NCI-H526 treated with DMSO at 0.1 percent for 48 hours (cell line): ENCODE data around the gene STK11IP.

ENCODE experiments used
- DNase-seq: peaks from one replicate; lab custom pipeline; 2025; lab: John Stamatoyannopoulos, UW

STK11IP gene

GRCh38 chr2:219578811-219579613 is 18.6 kb upstream of the STK11IP start:
- no peak for DNase-seq

GRCh38 chr2:219581346-219581745 is 16.3 kb upstream of the STK11IP start:
- no peak for DNase-seq

- DNase-seq, result no peak
Measured at GRCh38 chr2:219591091-219591490, 6.6 kb upstream of the STK11IP start.

- no peak for DNase-seq
Measured at GRCh38 chr2:219592736-219593135, 4.9 kb upstream of the STK11IP start.

GRCh38 chr2:219593154-219593553 is 4.5 kb upstream of the STK11IP start:
- DNase-seq, result no peak

- no peak for DNase-seq
Measured at GRCh38 chr2:219595256-219595655, 2.4 kb upstream of the STK11IP start.

GRCh38 chr2:219596954-219597551 is 604 bp upstream of the STK11IP start:
- peak; percentile 43 for DNase-seq

GRCh38 chr2:219598308-219599078 is 836 bp downstream of the STK11IP start:
- DNase-seq, result no peak

GRCh38 chr2:219603771-219604170 is 6.1 kb downstream of the STK11IP start:
- no peak for DNase-seq

GRCh38 chr2:219605607-219605954 is 7.9 kb downstream of the STK11IP start:
- no peak for DNase-seq

- DNase-seq, result no peak
Measured at GRCh38 chr2:219607931-219608330, 10.3 kb downstream of the STK11IP start.

GRCh38 chr2:219608399-219608964 is 10.8 kb downstream of the STK11IP start:
- no peak for DNase-seq

GRCh38 chr2:219609149-219609750 is 11.6 kb downstream of the STK11IP start:
- DNase-seq, result no peak

- DNase-seq, result no peak
Measured at GRCh38 chr2:219611306-219611705, 13.6 kb downstream of the STK11IP start.

- DNase-seq, result no peak
Measured at GRCh38 chr2:219611866-219612576, 14.4 kb downstream of the STK11IP start.

GRCh38 chr2:219612577-219613286 is 15.1 kb downstream of the STK11IP start:
- no peak for DNase-seq

GRCh38 chr2:219613461-219614070 is 15.9 kb downstream of the STK11IP start:
- no peak for DNase-seq

GRCh38 chr2:219614076-219614860 is 16.6 kb downstream of the STK11IP start:
- no peak for DNase-seq

- DNase-seq, result no peak
Measured at GRCh38 chr2:219615036-219615435, 17.4 kb downstream of the STK11IP start.

- no peak for DNase-seq
Measured at GRCh38 chr2:219615894-219616293, 18.2 kb downstream of the STK11IP start.
